ENCODE measurements around the gene PLOD3.
"Not testable (repeated sequence)": the region's sequence is repeated elsewhere in the genome, so short reads cannot be mapped to it uniquely, and the experiment has no call there.

PLOD3 gene

GRCh38 chr7:101217388-101218235, at the start of gene PLOD3, which contains the start of gene ZNHIT1:
TSS of gene PLOD3 (minus strand) at chr7:101217581. CDS start at chr7:101217274, 307 bp downstream.
TSS of gene ZNHIT1 (plus strand) at chr7:101218165. CDS start at chr7:101218196, 31 bp downstream.
- peak; percentile 95 for DNase-seq

DNA sequence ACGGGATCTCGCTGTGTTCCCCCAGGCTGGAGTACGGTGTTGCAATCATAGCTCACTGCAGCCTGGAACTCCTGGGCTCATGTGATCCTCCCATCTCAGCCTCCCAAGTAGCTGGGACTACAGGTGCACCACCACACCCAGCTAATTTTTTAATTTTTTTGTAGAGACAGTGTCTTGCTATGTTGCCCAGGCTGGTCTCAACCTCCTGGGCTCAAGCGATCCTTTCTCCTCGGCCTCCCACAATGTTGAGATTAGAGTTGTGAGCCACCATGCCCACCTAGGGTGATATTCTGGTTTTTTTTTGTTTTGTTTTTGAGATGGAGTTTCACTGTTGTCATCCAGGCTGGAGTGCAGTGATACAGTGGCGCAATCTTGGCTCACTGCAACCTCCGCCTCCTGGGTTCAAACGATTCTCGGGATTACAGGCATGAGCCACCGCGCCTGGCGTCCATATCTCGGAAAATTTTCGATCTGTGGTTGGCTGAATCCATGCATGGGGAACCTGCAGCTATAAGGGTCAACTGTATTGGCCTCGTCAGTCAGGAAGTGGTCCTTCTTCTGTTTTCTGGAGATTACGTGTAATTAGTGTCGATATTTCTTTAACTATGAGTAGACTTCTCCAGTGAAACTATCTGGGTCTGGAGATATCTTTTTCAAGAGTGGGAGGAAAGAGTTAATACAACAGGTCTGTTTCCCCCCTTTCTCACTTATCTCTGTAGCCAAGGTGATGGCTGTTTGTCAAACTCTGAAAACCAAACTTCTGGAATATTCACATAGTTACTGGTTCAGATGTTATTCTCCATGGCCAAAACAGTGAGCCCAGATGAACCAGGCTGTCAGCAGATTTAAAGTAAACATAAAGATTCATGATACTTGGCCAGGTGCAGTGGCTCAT, 48.5 kb upstream of the PLOD3 start:
- no peak for DNase-seq

GRCh38 chr7:101264102-101264706, 46.8 kb upstream of the PLOD3 start:
- peak; percentile 49 for DNase-seq

- no peak for DNase-seq
Measured at GRCh38 chr7:101258243-101258731, 40.9 kb upstream of the PLOD3 start.

DNA sequence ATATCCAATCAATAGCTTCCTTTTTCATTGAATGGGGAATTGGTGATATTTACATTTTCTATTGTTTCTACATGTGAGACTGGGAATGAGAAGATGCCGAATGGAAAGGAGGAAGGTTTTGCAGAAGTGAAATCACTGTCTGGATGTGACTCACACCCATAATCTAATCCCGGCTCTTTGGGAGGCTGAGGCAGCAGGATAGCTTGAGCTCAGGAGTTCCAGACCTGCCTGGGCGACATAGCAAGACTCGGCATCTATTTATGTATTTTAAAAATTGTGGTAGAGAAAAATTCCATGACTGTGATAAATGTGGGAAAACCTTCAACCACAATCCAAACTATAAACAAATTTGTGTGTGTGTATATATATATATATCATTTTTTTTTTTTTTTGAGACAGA, 38.4 kb upstream of the PLOD3 start:
- DNase-seq = no peak

GRCh38 chr7:101253199-101253598, 35.8 kb upstream of the PLOD3 start:
- DNase-seq = not testable (repeated sequence)

DNA sequence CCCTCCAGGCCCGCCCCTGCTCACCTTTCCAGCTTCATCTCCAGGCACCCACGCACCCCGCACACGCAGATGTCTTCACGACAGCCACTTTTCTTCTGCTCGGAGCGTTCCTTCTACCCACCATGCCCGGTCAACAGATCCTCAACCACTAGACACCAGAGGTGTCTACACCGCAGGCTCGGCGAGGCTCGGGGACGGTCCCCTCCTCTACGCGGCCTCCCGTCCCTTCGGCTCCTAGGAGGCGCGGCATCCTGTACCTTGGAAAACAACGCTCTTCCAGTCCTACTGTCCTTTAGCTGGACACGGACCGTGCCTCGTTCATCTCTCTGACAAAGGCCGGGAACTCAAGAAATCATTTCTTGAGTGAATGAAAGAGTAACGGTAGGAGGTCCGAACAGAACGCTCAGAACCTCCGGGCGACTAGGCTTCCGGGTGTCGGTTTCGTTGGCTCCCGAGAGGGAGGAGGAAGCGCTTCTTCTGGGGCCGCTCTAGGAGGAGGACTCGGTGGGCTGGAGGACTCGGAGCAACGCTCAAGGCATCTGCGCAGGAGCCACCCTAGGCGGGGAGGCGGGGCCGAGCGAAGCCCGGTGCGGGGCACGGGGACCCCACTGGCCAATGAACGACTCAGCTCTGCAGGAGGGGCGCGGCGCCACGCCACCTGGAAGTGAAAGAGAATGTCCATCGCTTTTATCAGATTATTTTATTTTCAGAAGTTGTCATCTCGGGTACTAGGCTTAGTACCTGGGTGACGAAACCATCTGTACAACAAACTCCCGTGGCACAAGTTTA, 34.7 kb upstream of the PLOD3 start:
- peak; percentile 97 for DNase-seq

DNA sequence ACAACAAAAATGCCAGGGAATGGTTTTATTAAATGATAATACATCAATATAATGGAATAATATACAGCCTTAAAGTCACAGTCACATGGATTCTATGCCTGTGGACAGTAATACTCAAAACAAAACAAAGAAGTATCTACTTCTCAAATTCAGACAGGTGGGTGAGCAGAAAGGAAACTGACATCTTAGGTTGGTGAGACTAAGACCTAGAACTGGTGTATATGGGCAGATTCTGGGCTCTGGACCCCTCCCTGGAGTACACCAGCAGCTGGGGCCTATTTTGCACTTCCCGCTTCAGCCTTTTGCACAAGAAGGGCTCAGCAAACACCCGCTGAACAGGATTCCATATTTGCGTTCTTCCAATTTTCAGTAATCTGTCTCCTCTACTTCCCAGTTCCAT, 32.9 kb upstream of the PLOD3 start:
- DNase-seq = no peak

- no peak for DNase-seq
Measured at GRCh38 chr7:101248276-101248675, 30.9 kb upstream of the PLOD3 start.

DNA sequence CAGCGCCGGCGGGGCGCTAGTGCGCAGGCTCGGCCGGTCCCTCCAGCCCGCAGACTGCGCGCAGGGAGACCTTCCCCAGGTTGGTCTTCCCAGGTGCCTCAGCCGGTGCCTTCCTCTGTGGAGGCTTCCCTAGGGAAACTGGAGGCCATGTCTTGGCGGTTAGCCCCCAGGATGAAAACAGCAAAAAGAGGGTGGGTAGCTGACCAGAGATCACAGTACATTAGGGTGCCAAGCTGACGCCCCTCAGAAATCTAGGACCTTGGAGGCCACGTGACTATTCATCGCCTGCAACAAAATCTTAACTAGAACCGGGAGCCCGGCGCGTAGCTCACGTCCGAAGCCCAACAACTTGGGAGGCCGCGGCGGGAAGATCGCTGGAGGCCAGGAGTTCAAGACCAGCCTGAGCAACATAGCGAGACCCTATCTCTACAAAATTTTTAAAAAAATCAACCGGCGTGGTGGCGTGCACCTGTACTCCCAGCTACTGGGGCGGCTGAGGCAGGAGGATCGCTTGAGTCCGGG, 27.8 kb upstream of the PLOD3 start:
- no peak for DNase-seq

- peak; percentile 85 for DNase-seq
Measured at GRCh38 chr7:101244375-101245146, 27.2 kb upstream of the PLOD3 start, which contains the start of gene FIS1. TSS of gene FIS1 (minus strand) at chr7:101245081. CDS start at chr7:101245004, 77 bp downstream.

GRCh38 chr7:101243646-101244374, 26.4 kb upstream of the PLOD3 start:
- peak; percentile 42 for DNase-seq

- DNase-seq = no peak
Measured at GRCh38 chr7:101241443-101242349, 24.3 kb upstream of the PLOD3 start.

DNA sequence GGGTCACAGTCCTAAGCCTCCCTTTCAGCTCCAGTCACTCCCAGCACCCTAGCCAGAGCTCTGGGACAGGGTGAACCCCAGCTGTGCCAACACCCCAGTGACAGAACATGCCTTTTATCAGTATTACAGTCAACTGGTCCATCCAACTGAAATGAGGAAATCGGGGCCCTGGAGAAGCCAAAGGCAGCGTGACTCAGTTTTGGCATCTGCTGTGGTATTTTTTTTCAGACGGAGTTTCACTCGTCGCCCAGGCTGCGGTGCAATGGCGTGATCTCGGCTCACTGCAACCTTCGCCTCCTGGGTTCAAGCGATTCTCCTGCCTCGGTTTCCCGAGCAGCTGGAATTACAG, 23.6 kb upstream of the PLOD3 start:
- DNase-seq = no peak

GRCh38 chr7:101240226-101241014, 23.0 kb upstream of the PLOD3 start:
- DNase-seq = no peak

DNA sequence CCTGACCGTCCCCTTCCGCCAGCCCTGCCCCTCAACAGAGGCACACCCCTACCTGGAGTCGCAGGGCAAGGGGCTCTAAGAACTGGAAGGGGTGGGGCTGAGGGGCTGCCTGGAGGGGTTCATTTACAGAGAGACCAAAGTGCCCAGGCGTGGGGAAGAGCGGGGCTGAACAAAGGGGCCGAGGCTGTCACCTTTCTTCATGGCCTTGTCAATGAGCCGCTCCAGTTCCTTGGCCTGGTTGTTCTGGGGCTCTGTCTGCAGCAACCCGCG, 22.5 kb upstream of the PLOD3 start:
- DNase-seq = no peak

- DNase-seq = no peak
Measured at GRCh38 chr7:101239191-101239950, 22.0 kb upstream of the PLOD3 start.

All from kidney glomerular epithelial cell (primary cell).